Osteoblast (primary cell): ENCODE measurements around the gene ARL9. TPM values are rescaled to one million over a fixed set of nuclear protein-coding genes. Genes with fewer than 3 reads are reported as not detected.
A peak's percentile ranks its signal among the peaks of the same experiment; 100 is the strongest.

Experiments used
- DNase-seq: peaks from one replicate; pipeline ENCODE4 v3.0.0; 2011; ENCODE audit warnings: low spot score, mixed read lengths; ENCODE audit not compliant: insufficient read length; ENCODE audit errors: missing footprints
- H2AFZ ChIP-seq: 2 replicates; pipeline ENCODE4 v1.6.0; 2011; ENCODE audit warnings: mild to moderate bottlenecking, low read length
- H3K27ac ChIP-seq: 2 replicates; pipeline ENCODE4 v1.5.1; 2011; ENCODE audit warnings: mild to moderate bottlenecking, low read depth, low read length, moderate library complexity
- H3K27me3 ChIP-seq: 2 replicates; pipeline ENCODE4 v1.6.0; 2012; ENCODE audit warnings: mild to moderate bottlenecking, control low read depth, inconsistent platforms, low read length, moderate library complexity; ENCODE audit not compliant: insufficient read depth
- H3K36me3 ChIP-seq: 2 replicates; pipeline ENCODE4 v1.5.1; 2011; ENCODE audit warnings: mild to moderate bottlenecking, low read length, control low read depth, moderate library complexity; ENCODE audit not compliant: insufficient read depth
- H3K4me1 ChIP-seq: 2 replicates; pipeline ENCODE4 v1.5.1; 2011; ENCODE audit warnings: mild to moderate bottlenecking, low read length, control low read depth, moderate library complexity; ENCODE audit not compliant: insufficient read depth
- H3K4me2 ChIP-seq: 2 replicates; pipeline ENCODE4 v1.6.0; 2011; ENCODE audit warnings: mild to moderate bottlenecking, low read length; ENCODE audit not compliant: insufficient read depth
- H3K4me3 ChIP-seq: fragments of 200-600 bp; sonication (generic); 3 replicates; pipeline ENCODE4 v1.5.1; 2012; ENCODE audit warnings: mild to moderate bottlenecking, low read length, inconsistent platforms; ENCODE audit not compliant: insufficient read depth
- H3K79me2 ChIP-seq: 2 replicates; pipeline ENCODE4 v1.6.0; 2012; ENCODE audit warnings: mild to moderate bottlenecking, low read length, control low read depth, inconsistent platforms; ENCODE audit not compliant: insufficient read depth
- H3K9me3 ChIP-seq: 2 replicates; pipeline ENCODE4 v1.5.1; 2011; ENCODE audit warnings: low read depth, low read length, control low read depth
- H4K20me1 ChIP-seq: 2 replicates; pipeline ENCODE4 v1.6.0; 2012; ENCODE audit warnings: mild to moderate bottlenecking, low read length, control low read depth; ENCODE audit not compliant: insufficient read depth
- total RNA-seq: library from RNA; depleted of rRNA; stranded (reverse); fragments of >200 nt; gene quantifications from 2 replicates; pipeline ENCODE4 v1.2.3, GENCODE V29; 2012
- TF ChIP-seq, protein P1 (sequence below): IDR thresholded peaks from 2 replicates; pipeline ENCODE4 v1.5.1; 2011; ENCODE audit warnings: mild to moderate bottlenecking, low read depth, low read length, moderate library complexity; ENCODE audit errors: extremely low read depth

ARL9 gene
- total RNA-seq, 1 donor: 1.1 TPM

DNA sequence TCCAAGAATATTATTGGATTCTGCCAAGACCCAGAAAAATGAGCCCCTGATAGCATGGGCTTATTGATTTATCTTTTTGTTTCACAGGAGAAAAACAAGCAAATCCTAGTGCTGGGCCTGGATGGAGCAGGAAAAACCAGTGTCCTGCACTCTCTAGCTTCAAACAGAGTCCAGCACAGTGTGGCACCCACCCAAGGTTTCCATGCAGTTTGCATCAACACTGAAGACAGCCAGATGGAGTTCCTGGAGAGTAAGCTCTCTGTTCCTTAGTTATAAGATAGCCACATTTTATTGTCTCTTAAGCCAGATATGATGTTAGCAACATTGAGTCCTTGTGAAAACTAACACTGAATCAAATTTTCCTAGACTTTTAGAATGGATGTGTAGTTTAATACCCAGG is 5.5 kb downstream of the ARL9 start:
- DNase-seq: no peak
- no peaks in the 10 kb centered on the region for H3K9me3 ChIP-seq
- H2AFZ ChIP-seq: no peak overlapping the region
- no peaks in the 10 kb centered on the region for H3K27me3 ChIP-seq
- no peaks in the 10 kb centered on the region for H3K79me2 ChIP-seq
- no peak overlapping the region for H3K4me2 ChIP-seq
- H3K4me3 ChIP-seq: no peak overlapping the region
- no peaks in the 10 kb centered on the region for H4K20me1 ChIP-seq
- H3K4me1 ChIP-seq: peaks cover 5% of the 10 kb centered on the region
- TF ChIP-seq, protein P1, sequence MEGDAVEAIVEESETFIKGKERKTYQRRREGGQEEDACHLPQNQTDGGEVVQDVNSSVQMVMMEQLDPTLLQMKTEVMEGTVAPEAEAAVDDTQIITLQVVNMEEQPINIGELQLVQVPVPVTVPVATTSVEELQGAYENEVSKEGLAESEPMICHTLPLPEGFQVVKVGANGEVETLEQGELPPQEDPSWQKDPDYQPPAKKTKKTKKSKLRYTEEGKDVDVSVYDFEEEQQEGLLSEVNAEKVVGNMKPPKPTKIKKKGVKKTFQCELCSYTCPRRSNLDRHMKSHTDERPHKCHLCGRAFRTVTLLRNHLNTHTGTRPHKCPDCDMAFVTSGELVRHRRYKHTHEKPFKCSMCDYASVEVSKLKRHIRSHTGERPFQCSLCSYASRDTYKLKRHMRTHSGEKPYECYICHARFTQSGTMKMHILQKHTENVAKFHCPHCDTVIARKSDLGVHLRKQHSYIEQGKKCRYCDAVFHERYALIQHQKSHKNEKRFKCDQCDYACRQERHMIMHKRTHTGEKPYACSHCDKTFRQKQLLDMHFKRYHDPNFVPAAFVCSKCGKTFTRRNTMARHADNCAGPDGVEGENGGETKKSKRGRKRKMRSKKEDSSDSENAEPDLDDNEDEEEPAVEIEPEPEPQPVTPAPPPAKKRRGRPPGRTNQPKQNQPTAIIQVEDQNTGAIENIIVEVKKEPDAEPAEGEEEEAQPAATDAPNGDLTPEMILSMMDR: no peak
- no peak overlapping the region for H3K27ac ChIP-seq
- no peaks in the 10 kb centered on the region for H3K36me3 ChIP-seq

DNA sequence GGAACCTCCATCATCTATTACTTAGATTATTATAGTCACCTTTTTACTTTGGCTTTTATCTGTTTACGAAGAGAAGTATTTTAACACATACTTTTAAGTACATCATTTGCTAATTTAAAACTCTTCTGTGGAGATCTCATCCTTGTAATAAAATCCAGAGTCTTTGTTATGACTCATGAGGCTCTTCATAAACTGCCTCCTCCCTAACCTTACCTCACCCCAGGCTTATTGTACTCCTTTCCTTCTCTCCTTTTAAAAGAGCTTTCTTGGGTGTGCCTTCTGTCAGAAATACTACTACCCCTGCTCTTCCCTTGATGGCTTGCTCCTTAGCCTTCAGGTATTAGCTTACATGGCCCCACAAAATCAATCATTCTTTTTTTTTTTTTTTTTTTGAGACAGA is 6.6 kb downstream of the ARL9 start:
- Histone ChIP-seq H3K4me3 (no peak overlapping the region), H3K36me3 (no peaks in the 10 kb centered on the region), H2AFZ (no peak overlapping the region), H3K4me2 (no peak overlapping the region), H3K27me3 (no peaks in the 10 kb centered on the region), H4K20me1 (no peaks in the 10 kb centered on the region), H3K27ac (no peak overlapping the region), H3K79me2 (no peaks in the 10 kb centered on the region), H3K9me3 (no peaks in the 10 kb centered on the region), H3K4me1 (no peaks in the 10 kb centered on the region)
- DNase-seq: peak; percentile 79
- TF ChIP-seq, protein P1: no peak

DNA sequence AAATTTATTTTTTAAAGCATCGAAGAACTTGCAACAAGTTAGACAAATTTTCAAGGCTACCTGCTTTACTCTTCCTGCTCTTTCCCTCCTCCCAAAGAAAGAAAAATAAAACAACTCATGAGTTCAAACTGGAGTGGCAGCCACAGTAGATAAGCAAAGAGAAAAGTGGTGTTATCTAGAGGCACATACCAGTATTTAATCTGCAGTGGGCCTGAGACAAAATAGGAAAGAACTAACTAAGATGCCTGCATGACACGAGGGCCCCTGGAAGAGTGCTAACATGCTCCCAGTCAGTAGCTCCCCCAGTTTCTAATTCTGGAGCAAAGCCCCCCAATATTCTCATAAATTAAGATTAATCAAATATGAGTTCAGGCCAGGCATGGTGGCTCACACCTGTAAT is 7.9 kb downstream of the ARL9 start:
- no peak overlapping the region for H3K27ac ChIP-seq

DNA sequence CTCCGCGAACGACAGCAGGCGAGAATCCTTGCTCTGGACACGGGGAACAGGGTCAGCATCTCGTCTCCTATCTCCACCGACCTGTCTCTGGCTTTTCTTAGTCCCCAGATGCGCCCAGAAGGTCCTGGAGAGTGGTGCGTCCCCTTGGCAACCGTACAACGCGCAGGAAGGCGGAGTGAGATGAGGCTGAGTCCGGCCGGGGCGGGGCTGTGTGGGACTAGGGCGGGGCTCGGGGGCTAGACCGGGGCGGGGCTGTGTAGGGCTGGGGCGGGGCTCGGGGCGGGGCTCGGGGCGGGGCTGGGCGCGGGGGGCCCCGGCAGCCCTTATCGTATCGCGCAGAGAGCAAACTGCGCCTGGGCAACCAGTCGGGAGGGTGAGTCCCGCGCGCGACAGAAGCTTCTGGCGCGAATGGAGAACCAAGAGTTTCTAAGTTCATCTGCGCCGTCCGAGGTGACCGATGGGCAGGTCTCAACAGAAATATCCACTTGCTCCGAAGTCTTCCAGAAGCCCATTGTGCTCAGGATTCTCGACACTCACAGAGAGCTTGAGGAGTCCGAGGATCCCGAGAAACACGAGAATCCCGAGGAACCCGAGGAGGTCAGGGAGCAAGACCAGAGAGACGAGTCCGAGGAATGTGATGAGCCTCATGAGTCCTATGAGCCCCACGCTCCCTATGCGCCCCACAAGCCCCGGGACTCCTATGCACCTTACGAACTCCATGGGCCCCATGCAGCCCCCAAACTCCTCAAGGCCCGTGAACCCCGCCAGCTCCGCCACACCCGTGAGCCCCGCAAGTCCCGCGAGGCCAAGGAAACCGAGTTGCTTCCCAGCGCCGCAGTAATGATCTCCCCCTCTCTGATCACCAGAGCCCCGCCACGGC is 24.9 kb downstream of the ARL9 start:
- peak overlapping the region; percentile 66 for H3K4me3 ChIP-seq
- peaks cover 6% of the 10 kb centered on the region for H3K4me1 ChIP-seq
- peak overlapping the region; percentile 93 for H2AFZ ChIP-seq
- H3K9me3 ChIP-seq: no peaks in the 10 kb centered on the region
- H3K4me2 ChIP-seq: peak overlapping the region; percentile 91
- DNase-seq: peak; percentile 86
- TF ChIP-seq, protein P1: no peak
- H3K27ac ChIP-seq: no peak overlapping the region
- H3K79me2 ChIP-seq: no peaks in the 10 kb centered on the region
- H3K36me3 ChIP-seq: no peaks in the 10 kb centered on the region
- peaks cover 32% of the 10 kb centered on the region for H3K27me3 ChIP-seq
- H4K20me1 ChIP-seq: no peaks in the 10 kb centered on the region

More for the DNA sequence above, 7.9 kb downstream of the ARL9 start:
- no peak overlapping the region for H3K4me2 ChIP-seq
- no peak overlapping the region for H2AFZ ChIP-seq
- no peaks in the 10 kb centered on the region for H3K36me3 ChIP-seq
- no peaks in the 10 kb centered on the region for H4K20me1 ChIP-seq
- H3K4me3 ChIP-seq: no peak overlapping the region
- no peaks in the 10 kb centered on the region for H3K4me1 ChIP-seq
- H3K9me3 ChIP-seq: no peaks in the 10 kb centered on the region
- TF ChIP-seq, protein P1: no peak
- no peaks in the 10 kb centered on the region for H3K27me3 ChIP-seq
- no peaks in the 10 kb centered on the region for H3K79me2 ChIP-seq
- no peak for DNase-seq
